Dermis microvascular lymphatic vessel endothelial cell (primary cell): ENCODE measurements around the gene ERBB4. TPM values are rescaled to one million over a fixed set of nuclear protein-coding genes. Genes with fewer than 3 reads are reported as not detected.

ENCODE experiments used
- DNase-seq, 2 donors: peaks; one replicate each; pipeline versions ENCODE4 v3.0.0 to v3.0.0-alpha.2; 2010; ENCODE audit warnings: low read depth in 2 of 2
- total RNA-seq: library from RNA; depleted of rRNA; stranded (reverse); fragments of >200 nt; gene quantifications from 2 replicates; pipeline ENCODE4 v1.2.1, GENCODE V29; 2014

The ERBB4 gene
- total RNA-seq, 1 donor from 2014 or later: not detected

DNA sequence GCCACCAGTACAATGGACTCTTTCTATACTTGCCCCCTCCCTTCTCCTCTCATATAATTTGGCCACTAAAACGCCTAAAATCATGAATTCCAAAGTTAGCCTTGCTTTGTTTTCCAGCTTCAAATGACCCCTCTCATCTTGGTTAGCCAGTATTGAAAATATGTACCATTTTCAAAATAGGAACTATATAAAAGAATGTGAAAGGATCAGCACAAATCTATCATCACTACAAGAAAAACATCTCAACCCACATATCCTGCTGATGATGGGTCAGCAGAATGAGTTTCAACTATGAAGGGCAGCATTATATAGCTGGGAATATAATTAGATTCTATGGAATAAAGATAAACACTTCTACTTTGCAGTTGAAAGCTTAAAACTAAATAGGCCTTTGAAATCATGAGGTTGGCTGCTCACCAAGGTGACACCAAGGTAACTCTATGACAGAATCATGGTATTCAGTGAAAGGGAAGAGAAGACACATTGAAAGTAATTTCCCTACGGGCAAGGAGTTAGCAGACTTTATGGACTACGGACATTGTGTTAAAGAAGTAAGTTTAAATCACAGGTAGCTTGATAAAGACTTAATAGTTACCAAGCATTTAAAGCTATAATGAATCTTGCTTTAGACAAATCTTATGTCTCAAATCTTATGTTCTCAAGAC, 1109.2 kb downstream of the ERBB4 start:
- DNase-seq: peak; percentile 18 to 19

DNA sequence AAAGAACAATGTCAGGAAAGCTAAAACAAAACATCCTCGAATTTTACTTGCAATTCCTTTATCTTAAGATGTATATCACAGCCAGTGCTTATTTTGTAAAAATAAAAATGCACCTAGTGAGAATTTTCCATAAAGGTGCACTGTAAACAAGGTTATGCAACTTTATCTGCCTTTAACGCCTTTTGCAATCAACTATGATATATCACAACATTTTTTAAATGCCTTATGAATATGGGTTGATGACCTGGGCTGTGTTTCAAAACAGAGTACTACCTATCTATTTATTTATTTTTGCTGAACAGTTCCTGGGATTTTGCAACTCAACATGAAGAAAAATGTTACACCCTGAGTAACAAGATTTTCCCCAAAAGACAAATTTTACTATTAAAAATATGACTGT, 1112.4 kb downstream of the ERBB4 start:
- DNase-seq: no peak

DNA sequence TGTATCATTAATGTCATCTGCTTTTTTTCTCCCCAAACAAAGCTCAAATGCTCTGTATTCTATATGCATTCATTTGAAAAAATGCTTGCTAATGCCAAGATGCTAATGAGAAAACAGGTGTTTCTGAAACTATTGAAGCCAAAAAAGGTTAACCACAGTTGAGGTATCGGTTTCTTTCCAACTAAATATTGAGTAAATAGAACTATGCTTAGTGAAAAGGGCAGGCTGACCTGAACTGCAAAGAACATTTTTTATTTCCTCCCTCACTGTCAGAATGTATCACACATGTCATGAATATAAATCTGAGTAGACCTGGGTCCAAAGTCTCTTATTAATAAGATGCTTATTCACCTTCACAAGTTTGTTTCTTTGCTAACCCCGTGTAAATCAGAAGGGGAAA, 1115.6 kb downstream of the ERBB4 start:
- no peak for DNase-seq

DNA sequence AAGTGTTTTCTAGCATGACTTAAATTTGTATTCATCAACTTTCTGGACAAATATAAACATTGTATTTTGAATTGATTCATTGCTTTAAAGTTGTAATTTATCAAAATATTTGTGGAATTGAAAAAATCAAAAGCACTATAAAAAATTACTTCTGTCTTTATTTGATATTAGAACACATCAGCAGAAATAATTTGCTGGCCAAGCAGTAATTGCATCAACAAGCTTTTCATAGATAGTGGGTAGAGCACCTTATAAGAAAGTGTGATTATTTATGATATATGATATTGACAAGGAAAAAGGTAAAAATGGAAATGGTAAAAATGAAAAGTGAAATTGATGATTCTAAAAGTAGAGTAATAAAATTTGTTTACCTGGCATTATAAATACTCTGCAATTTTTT, 1121.1 kb downstream of the ERBB4 start:
- DNase-seq: no peak

DNA sequence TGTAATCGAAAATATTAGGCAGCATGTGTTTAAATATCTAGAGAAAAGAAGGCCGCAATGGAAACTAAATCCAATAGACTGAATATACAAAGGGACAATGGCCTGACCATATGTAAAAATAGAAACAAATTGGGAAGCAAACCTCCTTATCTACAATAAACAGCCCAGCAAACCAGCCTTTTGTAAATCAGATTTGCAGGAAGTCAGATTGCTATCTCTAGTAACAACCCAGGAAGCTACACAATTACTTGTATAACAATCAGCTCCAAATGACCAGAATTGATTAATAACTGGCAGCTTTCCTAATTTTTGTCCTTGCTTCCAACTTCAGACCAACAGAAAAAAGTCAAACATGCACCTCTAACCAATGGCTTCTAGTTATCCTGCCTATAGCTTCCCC, 1122.2 kb downstream of the ERBB4 start:
- no peak for DNase-seq

DNA sequence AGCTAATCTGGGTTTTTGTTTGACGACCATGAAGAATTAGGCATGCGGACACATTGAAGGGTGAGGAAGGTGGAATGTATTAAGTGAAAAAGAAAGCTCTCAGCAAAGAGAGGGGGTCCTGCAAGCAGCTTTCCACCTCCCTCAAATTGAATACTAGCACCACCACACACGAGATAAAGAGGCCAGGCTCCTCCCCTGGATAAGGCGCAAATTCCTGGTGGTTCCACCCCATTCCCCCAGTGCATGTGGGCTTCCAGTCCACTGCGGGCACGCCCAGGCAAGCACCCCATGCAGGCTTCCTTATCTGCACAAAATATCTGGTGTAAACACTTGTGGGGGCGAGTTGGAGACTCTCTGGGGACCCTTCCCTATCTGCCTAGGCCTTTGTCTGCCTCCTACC, 1124.9 kb downstream of the ERBB4 start:
- DNase-seq: no peak

DNA sequence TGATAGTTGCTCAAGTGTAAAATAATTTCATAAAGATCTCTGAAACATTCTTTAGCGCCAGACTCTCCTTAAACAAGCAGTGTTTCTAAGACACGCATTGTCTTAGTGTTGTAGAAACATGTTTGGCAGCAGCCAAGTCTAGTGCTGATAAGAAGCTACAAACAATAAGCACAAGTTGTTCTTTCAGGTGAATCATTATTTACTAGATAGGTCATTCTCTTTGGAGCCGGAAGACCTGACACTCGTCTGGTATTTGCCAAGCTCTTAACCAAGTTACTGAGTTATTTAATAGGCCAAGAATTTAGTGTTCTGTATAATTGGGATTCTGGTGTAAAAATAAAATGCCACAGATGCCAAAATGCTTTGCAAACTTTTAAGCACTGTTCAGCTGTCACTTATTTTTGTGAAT, 1130.1 kb downstream of the ERBB4 start:
- peak in 1 of 2 donors; percentile 20 for DNase-seq

DNA sequence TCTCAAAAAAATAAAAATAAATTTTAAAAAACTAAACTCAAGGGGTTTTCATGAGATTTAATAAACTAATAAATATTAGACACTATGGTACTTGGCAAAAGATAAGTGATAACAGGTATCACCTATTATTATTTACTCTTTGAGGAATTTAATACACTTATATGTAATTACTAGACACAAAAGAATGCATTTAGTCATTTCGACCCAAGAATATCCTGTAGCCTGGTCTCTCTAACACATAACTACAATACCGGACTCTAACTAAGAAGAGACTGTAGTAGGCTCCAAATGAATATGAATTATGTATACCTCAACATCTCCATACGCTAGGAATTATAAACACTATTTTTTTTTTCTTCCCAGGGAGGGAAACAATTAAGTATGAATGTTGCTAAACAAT, 1131.5 kb downstream of the ERBB4 start:
- no peak for DNase-seq

DNA sequence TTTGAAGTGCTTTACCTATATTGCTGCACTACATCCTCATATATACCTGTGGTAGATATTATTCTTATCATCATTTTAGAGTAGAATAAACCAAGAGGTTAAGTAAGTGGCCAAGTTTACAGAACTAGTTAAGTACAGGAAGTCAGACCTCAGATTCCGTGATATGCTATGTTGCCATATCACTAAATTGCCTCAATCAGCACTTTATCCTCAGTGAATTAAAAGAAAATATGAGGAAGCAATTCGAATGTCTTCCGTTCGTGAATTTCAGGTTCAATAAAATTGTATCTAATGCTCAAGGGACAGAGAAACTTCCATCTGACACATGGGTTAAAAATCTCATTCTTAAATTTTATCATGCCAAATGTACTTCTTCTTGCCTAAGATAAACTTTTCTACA, 1133.6 kb downstream of the ERBB4 start:
- DNase-seq: no peak

DNA sequence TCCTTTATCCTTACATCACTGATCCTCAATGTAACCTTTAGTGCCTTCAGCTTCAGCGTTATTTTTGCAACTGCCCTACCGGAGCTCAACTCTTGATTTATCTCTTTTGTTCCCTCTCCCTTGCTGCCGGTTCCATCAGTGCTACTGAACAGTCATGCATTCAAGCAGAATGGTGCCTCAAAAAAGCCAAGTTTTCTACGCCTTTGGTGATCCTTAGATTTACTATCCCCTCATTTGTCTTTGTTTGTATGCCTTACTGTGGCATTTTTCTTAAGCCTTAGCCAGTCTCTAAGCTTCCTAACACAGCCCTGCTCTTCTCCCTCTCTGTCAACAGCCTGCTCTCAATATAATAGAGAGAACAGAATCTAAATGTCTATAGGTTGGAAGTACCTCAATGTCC, 1134.5 kb downstream of the ERBB4 start:
- DNase-seq: no peak

DNA sequence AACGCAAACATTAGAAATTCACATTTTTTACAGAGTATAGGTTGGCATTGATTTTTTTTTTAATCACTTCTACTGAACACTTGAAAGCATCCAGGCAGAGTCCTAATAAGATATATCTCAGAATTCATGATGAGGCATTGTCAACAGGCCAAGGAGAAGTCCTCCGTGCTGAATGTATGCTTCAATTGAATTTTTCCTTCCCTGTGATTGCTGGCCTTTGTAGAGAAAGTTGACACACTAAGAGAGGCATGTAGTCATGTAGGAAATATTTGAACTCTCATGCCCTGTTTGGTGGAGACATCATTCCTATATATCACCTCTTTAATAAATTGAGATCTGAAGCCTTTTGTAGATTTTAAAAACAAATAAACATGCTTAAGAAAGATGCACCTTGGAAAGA, 1137.3 kb downstream of the ERBB4 start:
- DNase-seq: no peak

DNA sequence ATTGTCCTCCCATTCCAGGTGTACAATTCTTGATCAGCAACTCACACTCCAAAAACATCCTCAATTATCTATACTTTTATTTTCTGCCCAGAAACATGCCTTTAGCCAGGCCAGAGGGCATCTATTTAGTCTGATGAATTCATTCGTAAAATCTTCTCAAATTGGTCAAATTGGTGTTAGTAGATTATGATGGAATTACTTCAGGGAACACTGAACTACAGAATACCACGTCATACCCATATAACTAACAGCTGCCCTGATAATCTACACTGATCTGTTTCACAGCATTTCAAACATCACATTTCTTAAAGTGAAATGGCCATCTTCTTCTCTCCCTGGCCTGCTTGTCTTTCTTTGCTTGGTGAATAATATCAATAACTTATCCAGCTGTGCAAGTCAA, 1140.8 kb downstream of the ERBB4 start:
- DNase-seq: no peak

DNA sequence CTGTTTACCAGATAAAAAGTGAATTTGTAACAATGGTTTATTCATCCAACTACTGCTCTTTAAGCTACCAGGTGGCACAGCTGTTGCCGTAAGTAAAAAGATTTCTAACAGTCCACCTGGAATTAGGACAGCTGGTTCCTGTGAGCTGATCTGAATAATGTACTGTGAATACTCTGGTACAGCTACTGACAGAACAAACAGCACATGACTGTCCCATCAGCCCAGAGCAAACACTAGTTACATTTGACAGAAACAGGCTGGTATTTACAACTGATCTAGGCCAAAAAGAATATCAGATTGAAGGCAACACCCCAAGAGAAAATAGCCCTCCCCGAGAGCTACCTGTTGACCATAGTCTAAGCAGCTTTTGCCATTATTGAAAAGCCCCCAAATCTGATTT, 1141.8 kb downstream of the ERBB4 start:
- DNase-seq: no peak

DNA sequence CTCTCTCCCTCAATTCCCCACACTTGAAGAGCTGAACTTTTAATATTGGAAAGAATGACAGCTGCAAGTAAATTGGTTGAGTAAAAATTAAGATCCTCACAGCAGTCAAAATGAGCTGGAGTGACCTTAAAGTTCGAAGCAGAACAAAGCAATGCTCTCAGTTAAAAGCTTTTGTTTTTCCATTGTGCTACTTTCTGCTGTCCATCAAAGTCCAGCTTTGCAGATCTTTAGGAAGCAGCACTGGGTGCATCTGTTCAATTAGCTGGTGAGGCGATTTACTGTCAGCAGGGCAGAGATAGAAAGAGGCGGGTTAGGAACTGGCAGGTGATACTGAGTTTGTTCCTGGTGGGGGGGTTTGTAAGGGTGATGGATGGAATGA, 1147.4 kb downstream of the ERBB4 start:
- DNase-seq: no peak

DNA sequence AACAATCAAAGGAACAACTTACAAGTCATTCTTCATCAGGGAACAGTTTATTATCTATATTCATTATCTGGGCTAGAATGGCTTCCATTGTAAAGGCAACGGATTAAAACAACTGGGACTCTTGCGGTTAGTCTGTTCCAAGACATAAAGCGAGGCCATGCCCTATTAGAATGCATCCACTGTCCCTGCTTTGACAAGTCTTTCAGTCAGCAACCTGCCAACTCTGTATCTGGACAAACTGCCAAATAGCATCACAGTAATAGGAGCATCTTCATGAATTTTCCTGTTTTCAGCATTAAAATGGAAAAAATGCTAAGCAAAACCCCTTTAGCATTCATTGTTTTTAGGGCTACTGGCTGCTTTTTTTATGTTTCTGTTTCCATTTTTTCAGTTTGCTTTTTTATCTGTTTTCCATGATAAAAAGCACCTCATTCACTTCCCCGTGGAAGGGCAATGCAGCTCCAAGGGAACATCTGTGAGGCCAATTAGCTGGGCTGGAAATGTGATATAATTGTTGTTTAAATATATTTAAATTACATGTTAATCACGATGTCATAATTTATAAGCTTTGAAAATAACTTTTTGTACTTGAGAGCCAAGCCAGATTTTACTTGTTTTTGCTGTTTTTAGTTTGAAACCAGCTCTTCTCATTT, 1147.9 kb downstream of the ERBB4 start:
- no peak for DNase-seq

DNA sequence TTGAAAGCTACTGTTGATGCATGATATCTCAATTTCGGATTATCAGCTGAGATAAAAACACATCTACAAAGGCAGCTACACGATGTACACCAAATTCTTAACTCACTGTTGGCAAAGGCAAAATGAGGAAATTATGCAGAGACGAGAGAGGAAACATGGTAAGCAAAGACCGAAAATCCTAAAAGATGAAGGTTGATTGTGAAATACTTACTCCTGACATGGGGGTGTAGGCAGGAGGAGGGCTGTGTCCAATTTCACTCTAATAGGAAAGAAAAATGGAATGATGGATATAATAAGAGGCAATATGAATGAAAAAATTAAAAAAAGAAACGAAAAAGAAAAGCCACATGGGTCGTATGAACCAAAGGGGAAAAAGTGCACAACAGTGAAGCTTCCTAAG, 1150.9 kb downstream of the ERBB4 start:
- no peak for DNase-seq

DNA sequence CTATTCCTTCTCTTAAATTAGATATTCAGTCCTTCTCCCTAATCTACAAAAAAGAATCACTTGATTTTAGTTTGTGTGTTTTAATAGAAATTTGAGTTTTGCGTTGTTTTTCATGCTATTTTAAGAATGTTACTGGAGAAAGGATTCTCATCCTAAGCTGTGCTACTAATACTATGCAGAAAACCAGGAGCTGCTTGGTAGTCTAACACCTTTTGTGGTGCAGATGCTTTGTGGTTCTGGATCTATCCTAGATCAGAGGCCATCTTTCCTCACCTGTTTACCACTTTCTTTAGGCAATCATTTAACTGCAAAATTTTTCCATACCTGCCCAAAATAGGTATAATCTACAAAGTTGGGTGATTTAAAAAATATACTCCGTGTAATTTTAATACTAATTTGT, 1158.6 kb downstream of the ERBB4 start:
- DNase-seq: no peak

DNA sequence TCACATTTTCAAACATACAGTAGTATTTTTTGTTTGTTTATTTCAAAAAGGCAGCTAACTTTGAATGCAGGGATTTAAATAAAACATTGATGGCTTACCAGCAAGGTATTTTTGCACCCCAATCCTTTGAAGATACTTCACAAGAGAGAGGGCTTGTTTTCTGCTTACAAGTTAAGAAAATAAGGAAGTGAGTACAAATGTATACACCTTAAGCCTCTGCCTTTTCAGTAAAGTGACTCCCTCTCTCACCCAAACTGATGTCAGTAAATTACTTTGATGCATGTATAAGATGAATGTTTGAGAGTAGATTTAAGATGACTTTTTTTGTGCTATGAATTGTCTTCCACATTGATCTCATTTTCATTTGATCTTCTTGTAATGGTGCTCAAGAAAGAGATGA, 1162.2 kb downstream of the ERBB4 start:
- DNase-seq: no peak

DNA sequence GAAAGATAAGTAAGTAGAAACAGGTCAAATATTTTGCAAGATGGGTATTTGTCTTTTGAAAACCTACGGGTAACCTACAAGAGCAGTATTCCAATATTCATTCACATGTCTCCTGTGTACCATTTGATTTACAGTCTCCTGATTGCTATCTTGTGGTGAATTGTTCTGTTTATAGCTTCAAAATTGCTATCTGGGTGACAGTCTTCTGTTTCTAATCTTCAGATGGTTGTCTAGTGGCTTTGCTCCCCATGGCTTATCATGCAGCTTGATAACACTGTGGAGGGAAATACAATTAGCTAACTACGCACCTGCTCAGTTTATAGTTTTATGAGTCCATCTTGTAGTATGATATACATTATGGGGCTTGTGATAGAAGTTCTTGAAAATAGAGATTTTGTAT, 1165.4 kb downstream of the ERBB4 start:
- DNase-seq: no peak

DNA sequence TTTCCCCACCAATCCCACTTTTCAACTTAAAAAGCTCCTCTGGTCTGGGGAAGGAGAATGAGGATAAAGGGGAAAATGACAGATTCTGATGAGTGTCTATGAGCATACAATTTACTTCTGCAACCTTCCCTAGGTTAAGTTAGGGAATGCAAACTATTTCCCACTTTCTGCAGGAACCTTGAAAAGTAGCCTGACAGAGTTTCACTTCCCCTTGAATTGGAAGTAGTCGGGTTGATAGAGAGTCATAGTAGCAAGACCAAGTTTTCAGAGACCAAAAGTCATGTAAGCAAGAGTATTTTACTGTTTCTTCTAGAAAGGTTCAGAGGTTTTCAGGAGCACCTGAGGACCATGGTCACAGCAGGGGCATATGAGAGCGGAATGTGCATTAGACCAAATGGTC, 1167.1 kb downstream of the ERBB4 start:
- no peak for DNase-seq

DNA sequence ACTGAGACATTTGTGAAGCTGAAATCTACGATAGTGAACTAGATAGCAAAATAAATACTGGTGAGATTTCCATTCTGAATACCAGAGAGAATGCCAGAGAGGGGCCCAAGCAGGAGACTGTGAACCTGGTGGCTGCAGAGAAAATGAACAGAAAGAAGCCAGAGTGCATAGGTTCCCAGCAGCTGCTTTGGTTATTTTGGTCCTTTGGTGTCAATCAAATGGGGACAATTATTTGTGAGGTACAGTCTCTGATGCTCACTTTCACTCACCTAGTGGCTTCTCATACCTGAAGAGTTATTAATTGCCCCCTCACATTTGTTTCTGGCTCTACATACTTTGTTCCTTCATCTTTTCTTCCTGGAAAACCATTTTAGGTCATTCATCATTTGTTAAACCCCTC, 1170.1 kb downstream of the ERBB4 start:
- no peak for DNase-seq

DNA sequence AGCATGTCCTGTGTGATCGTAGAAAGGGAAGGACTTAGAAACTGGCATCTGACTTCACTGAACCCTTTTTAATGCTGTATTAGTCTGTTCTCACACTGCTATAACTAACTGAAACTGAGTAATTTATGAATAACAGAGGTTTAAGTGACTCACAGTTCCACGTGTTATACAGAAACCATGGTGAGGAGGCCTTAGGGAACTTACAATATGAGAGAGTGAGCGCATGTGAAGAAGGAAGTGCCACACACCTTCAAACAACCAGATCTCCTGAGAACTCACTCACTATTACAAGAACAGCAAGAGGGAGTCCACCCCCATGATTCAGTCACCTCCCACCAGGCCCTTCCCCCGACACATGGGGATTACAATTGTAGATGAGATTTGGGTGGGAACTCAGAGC, 1170.9 kb downstream of the ERBB4 start:
- no peak for DNase-seq

DNA sequence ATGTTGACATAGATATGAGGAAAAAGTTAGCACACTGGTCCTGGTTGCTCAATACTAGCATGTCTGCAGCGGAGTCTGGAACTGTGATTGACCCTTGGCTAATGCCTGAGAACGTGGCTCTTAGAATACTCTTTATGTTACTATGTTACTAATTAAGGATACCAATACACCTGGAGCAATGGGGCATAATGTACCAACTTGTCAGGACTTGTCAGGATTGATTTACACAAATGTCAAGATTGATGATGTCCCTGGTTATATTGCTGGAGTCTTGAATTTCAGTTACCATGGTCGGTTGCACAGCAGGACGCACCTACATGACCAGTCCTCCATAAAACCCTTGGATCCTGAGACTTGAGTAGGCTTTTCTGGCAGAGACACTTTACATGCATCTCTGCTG, 1171.3 kb downstream of the ERBB4 start:
- DNase-seq: no peak

DNA sequence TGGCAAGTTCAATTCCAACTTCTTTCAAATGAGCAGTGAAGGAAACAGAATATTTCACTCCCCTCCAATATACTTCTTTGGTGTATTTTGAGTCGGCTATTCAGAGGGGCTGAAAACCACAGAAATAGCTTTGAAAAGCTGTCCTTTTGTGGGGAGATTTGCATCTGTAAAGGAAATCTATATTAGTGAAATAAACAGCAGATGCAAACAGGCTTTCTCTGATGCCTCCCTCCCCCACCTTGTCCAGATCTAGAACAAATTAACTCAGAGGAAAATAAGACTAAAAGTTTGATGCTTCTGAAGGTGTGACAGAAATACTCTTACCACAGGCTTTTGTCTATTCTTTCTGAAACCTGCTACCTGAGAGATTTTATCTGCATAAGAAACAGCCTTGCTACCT, 1173.7 kb downstream of the ERBB4 start:
- DNase-seq: no peak
